NB4 (cell line): ENCODE results near the gene FAM163A.

ENCODE experiments used
- CTCF ChIP-seq: IDR thresholded peaks from one replicate; pipeline ENCODE4 v1.5.1; 2012; ENCODE audit warnings: low read depth, low read length
- MAX ChIP-seq: IDR thresholded peaks from 2 replicates; pipeline ENCODE4 v1.6.1; 2011; ENCODE audit warnings: low read depth, low read length
- POLR2A ChIP-seq: IDR thresholded peaks from 2 replicates; pipeline ENCODE4 v1.6.1; 2011; ENCODE audit warnings: mild to moderate bottlenecking; ENCODE audit not compliant: insufficient read length; ENCODE audit errors: extremely low read depth

- TF ChIP-seq CTCF (no peak), POLR2A (no peak), MAX (no peak)
Observed at GRCh38 chr1:179786815-179787685, 44.0 kb downstream of the FAM163A start.
